ENCODE results near the gene MUC2. TPM values are rescaled to one million over a fixed set of nuclear protein-coding genes. Genes with fewer than 3 reads are reported as not detected.

Gene MUC2
- total and polyA plus RNA-seq, 2 of the 4 experiments (the other 2 are of a cell fraction) = not detected

DNA sequence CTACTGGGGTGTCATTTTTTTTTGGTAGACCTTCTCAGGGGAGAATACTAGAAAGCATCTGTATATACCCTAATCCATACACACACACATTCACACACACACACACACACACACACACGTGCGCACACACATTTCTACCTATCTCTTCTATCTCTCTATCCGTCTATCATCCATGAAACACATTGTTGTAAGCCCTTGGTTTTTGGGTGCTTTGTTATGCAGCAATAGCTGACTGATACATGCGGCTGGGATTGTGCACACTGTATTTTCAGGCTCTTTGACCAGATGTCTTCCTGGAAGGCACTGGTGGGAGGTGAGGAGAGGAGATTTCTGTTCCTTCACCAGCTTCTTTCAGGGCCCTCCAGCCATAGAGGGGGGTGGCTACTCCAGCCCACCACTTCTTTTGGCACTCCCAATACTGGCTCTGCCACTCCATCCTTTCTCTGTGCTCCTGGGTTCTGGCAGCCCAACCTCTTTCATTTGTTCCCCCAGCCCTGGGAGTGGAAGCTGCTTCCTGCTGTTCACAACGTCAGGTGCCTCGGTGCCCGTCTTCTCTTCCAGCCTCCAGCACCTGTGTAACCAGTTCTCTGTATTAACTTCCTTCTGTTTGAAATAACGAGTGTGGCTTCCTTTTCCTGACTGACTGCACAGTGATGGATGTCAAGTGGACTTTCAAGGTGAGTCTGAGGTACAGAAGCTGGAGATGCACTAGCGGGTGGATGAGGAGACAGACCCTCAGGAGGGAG, 12.4 kb upstream of the MUC2 start:
- H3K4me2 ChIP-seq (ENCODE audit: low read depth, low read length) = no peak overlapping the region
- ChIA-PET POLR2A (ENCODE audit: unreplicated experiment) (no interaction called here), CTCF (no interaction called here)
- no peak overlapping the region for H2AK5ac ChIP-seq (ENCODE audit: low read depth, low read length)
- no peak overlapping the region for H4K5ac ChIP-seq (ENCODE audit: low read depth, low read length)
- ATAC-seq (ENCODE audit: low read depth) (no peak), DNase-seq (no peak)
- no peaks in the 10 kb centered on the region; the same call in 1 of the 2 replicates for H3K27me3 ChIP-seq (ENCODE audit: control insufficient read depth, insufficient read depth, low read length)
- peaks cover 5% of the 10 kb centered on the region for H3K9me3 ChIP-seq (ENCODE audit: control insufficient read depth, insufficient read depth, low read length)
- H3K4me3 ChIP-seq (ENCODE audit: insufficient read depth, low read depth, low read length) = no peak overlapping the region
- 89 to 100% methylated on average over 3 of the region's 9 CpGs for WGBS, 2 experiments (ENCODE audit: extremely low coverage in 2 of 2, insufficient read length in 1 of 2)
- no peaks in the 10 kb centered on the region for H4K20me1 ChIP-seq (ENCODE audit: insufficient read depth, low read length)
- no peak overlapping the region for H3K9ac ChIP-seq (ENCODE audit: low read depth, low read length)
- no peak overlapping the region for H2BK120ac ChIP-seq (ENCODE audit: low read depth, low read length)
- peaks cover 6% of the 10 kb centered on the region for H3K4me1 ChIP-seq (ENCODE audit: control insufficient read depth, insufficient read depth, low read length)
- H3K23ac ChIP-seq (ENCODE audit: low read depth, low read length) = no peak overlapping the region
- dilution Hi-C loops (cut with HindIII; ENCODE audit: low sequenced_read_pairs, unreplicated experiment) = no loop called here
- H4K91ac ChIP-seq (ENCODE audit: insufficient read depth, low read depth, low read length) = no peak overlapping the region
- no peak overlapping the region for H2BK20ac ChIP-seq (ENCODE audit: low read depth, low read length)
- no peaks in the 10 kb centered on the region for H3K36me3 ChIP-seq (ENCODE audit: control insufficient read depth, insufficient read depth, low read length)
- intact Hi-C loops (cut with micrococcal nuclease) = no loop called here
- no peak overlapping the region for H2BK15ac ChIP-seq (ENCODE audit: low read depth, low read length)
- no peaks in the 10 kb centered on the region for H3K79me1 ChIP-seq (ENCODE audit: low read depth in 1 of 2, low read length in 2 of 2)
- H3K27ac ChIP-seq (ENCODE audit: insufficient read depth, low read length) = no peak overlapping the region
- H2AK9ac ChIP-seq (replicated peaks; ENCODE audit: low read depth, low read length, poor library complexity) = no peak overlapping the region
- BruUV-seq (replicated peaks) = no TSS peak
- no peak overlapping the region for H2AFZ ChIP-seq (replicated peaks; ENCODE audit: low read length, poor library complexity)
- TF ChIP-seq POLR2A (IDR thresholded peaks at IDR 0.05; ENCODE audit: low read depth, low read length) (no peak), FOS (IDR thresholded peaks at IDR 0.05; ENCODE audit: low read depth, low read length) (no peak), MAZ (IDR thresholded peaks at IDR 0.05; ENCODE audit: borderline replicate concordance, low read depth, low read length) (no peak)
- TF ChIP-seq, protein P1, sequence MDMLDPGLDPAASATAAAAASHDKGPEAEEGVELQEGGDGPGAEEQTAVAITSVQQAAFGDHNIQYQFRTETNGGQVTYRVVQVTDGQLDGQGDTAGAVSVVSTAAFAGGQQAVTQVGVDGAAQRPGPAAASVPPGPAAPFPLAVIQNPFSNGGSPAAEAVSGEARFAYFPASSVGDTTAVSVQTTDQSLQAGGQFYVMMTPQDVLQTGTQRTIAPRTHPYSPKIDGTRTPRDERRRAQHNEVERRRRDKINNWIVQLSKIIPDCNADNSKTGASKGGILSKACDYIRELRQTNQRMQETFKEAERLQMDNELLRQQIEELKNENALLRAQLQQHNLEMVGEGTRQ (IDR thresholded peaks at IDR 0.05; ENCODE audit: low read depth, low read length) = no peak
- H3K4ac ChIP-seq (ENCODE audit: low read depth, low read length) = no peak overlapping the region
- H3K56ac ChIP-seq (ENCODE audit: extremely low read depth, insufficient read depth, low read length) = no peak overlapping the region
- H2BK5ac ChIP-seq (ENCODE audit: low read depth, low read length, poor library complexity, severe bottlenecking) = no peak overlapping the region
- H3K9me1 ChIP-seq (ENCODE audit: insufficient read depth, low read length) = no peaks in the 10 kb centered on the region
- no peak overlapping the region for H3K14ac ChIP-seq (replicated peaks; ENCODE audit: low read depth, low read length)
- no peak overlapping the region for H3K18ac ChIP-seq (ENCODE audit: low read depth, low read length)
- in situ Hi-C loops (cut with MboI; ENCODE audit: low sequenced_read_pairs) = no loop called here
- H4K8ac ChIP-seq (ENCODE audit: low read depth in 2 of 2, low read length in 2 of 2) = no peak overlapping the region

All from IMR-90 (cell line).